T-helper 1 cell treated with Interleukin-12 subunit alpha and Interleukin-12 subunit beta and Interleukin-4 antibody, amounts not matched to agents 30 μg/mL and 1 μg/mL, for 36 hours (primary cell): ENCODE measurements around the gene NTNG1.

Experiments
- H3K27ac Mint-ChIP-seq: one replicate; pipeline ENCODE4 v1.8.0; 2021; ENCODE audit warnings: mild to moderate bottlenecking, mixed read lengths
- H3K27me3 Mint-ChIP-seq: one replicate; pipeline ENCODE4 v1.8.0; 2021; ENCODE audit warnings: low read depth, mixed read lengths
- H3K36me3 Mint-ChIP-seq: one replicate; pipeline ENCODE4 v1.8.0; 2021; ENCODE audit warnings: low read depth, mixed read lengths
- H3K4me1 Mint-ChIP-seq: one replicate; pipeline ENCODE4 v1.8.0; 2021; ENCODE audit warnings: low read depth, mixed read lengths
- H3K4me3 Mint-ChIP-seq: one replicate; pipeline ENCODE4 v1.8.0; 2021; ENCODE audit warnings: mild to moderate bottlenecking, moderate library complexity, mixed read lengths
- H3K9me3 Mint-ChIP-seq: one replicate; pipeline ENCODE4 v1.8.0; 2021; ENCODE audit warnings: mixed read lengths

Gene NTNG1

GRCh38 chr1:107526524-107527198 lies 385.8 kb downstream of the NTNG1 start:
- Mint-ChIP-seq H3K4me3 (no peak overlapping the region), H3K9me3 (no peaks in the 10 kb centered on the region), H3K27ac (no peak overlapping the region), H3K27me3 (no peaks in the 10 kb centered on the region), H3K36me3 (no peaks in the 10 kb centered on the region), H3K4me1 (peaks cover 5% of the 10 kb centered on the region)

GRCh38 chr1:107529511-107530149 lies 388.8 kb downstream of the NTNG1 start:
- no peaks in the 10 kb centered on the region for H3K27me3 Mint-ChIP-seq
- peaks cover 5% of the 10 kb centered on the region for H3K4me1 Mint-ChIP-seq
- H3K36me3 Mint-ChIP-seq = no peaks in the 10 kb centered on the region
- no peak overlapping the region for H3K4me3 Mint-ChIP-seq
- H3K27ac Mint-ChIP-seq = no peak overlapping the region
- no peaks in the 10 kb centered on the region for H3K9me3 Mint-ChIP-seq

GRCh38 chr1:107530543-107530942 lies 389.7 kb downstream of the NTNG1 start:
- no peaks in the 10 kb centered on the region for H3K36me3 Mint-ChIP-seq
- no peaks in the 10 kb centered on the region for H3K4me1 Mint-ChIP-seq
- H3K27ac Mint-ChIP-seq = no peak overlapping the region
- H3K27me3 Mint-ChIP-seq = no peaks in the 10 kb centered on the region
- no peak overlapping the region for H3K4me3 Mint-ChIP-seq
- H3K9me3 Mint-ChIP-seq = no peaks in the 10 kb centered on the region

- Mint-ChIP-seq H3K4me3 (no peak overlapping the region), H3K27ac (no peak overlapping the region), H3K4me1 (no peaks in the 10 kb centered on the region), H3K36me3 (no peaks in the 10 kb centered on the region), H3K27me3 (no peaks in the 10 kb centered on the region), H3K9me3 (no peaks in the 10 kb centered on the region)
Measured at GRCh38 chr1:107531065-107531908, 390.4 kb downstream of the NTNG1 start.

- Mint-ChIP-seq H3K27me3 (no peaks in the 10 kb centered on the region), H3K4me3 (no peak overlapping the region), H3K9me3 (no peaks in the 10 kb centered on the region), H3K36me3 (no peaks in the 10 kb centered on the region), H3K27ac (no peak overlapping the region), H3K4me1 (no peaks in the 10 kb centered on the region)
Measured at GRCh38 chr1:107532318-107532717, 391.5 kb downstream of the NTNG1 start.
